K562 treated with DMSO at 1 percent for 4 hours (cell line): ENCODE measurements around the gene ASB9. TPM values are rescaled to one million over a fixed set of nuclear protein-coding genes. Genes with fewer than 3 reads are reported as not detected.

Experiments used
- total RNA-seq: library from RNA; unstranded; fragments of 300-600 nt; gene quantifications from 2 replicates; pipeline ENCODE4 v1.2.3, GENCODE V29; 2022; ENCODE audit not compliant: insufficient read depth

The ASB9 gene
- total RNA-seq = not detected in 2 replicates

GRCh38 chrX:15269618-15270521 is at the start of gene ASB9:
ASB9 (minus strand) TSS chrX:15270083; CDS start chrX:15269874, 209 bp downstream.

GRCh38 chrX:15315509-15315908 is 45.6 kb upstream of the ASB9 start, which contains the start of gene ASB11:
ASB11 (minus strand) TSS chrX:15315640; CDS start chrX:15315605, 35 bp downstream.

Other genes starting within 250 kb of the ASB9 start
- not detected in 2 replicates for gene ASB11, start 45.6 kb upstream of the ASB9 start, total RNA-seq
- 9.4 and 9.9 TPM in 2 replicates for gene PIGA, start 65.4 kb upstream of the ASB9 start, total RNA-seq
- gene VEGFD, start 114.3 kb upstream of the ASB9 start, total RNA-seq = not detected in 2 replicates
- gene PIR, start 223.2 kb upstream of the ASB9 start, total RNA-seq = 6.5 and 6.9 TPM in 2 replicates
- gene BMX, start 230.7 kb upstream of the ASB9 start, total RNA-seq = 0.49 TPM in 1 of 2 replicates, not detected in the other